ENCODE data around the gene REG4.

DNA sequence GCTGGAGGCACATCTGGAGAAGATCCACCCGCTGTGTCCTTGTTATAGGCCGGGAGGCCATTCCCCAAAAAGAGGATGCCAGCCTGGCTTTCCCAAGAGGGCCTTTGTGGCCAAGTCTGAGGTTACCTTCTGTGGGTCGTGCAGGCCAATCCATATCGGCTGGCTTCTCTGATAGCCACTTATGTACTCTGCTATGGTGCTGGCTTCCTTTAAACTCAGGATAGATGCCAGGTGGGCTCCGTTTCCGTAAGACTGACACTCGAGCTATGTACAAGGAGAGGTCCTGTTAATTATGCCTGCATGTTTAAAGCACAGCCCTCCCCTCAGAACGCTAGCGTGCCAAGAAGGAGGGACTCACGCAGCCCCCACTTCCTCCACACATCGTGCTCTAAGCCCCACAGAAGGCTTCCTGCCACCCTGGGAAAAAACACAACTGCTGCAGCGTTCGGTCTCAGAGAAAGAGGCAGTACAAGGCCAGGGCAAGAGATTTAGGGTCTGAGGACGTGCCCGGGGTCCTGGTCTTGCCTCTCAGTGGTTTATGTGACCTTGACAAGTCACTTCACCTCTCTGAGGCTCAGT lies 11.6 kb downstream of the REG4 start:
- no peak for TF ChIP-seq POLR2AphosphoS5 (IDR thresholded peaks at IDR 0.05; ENCODE audit: low read length)
- TF ChIP-seq JUNB (IDR thresholded peaks at IDR 0.05), result no peak
- TF ChIP-seq ESRRA (IDR thresholded peaks at IDR 0.05; ENCODE audit: low read length), result no peak
- TF ChIP-seq EP300 (IDR thresholded peaks at IDR 0.05; ENCODE audit: borderline replicate concordance in 1 of 2, control insufficient read depth in 1 of 2, low read depth in 2 of 2, low read length in 2 of 2), result no peak
- TF ChIP-seq, protein P1, sequence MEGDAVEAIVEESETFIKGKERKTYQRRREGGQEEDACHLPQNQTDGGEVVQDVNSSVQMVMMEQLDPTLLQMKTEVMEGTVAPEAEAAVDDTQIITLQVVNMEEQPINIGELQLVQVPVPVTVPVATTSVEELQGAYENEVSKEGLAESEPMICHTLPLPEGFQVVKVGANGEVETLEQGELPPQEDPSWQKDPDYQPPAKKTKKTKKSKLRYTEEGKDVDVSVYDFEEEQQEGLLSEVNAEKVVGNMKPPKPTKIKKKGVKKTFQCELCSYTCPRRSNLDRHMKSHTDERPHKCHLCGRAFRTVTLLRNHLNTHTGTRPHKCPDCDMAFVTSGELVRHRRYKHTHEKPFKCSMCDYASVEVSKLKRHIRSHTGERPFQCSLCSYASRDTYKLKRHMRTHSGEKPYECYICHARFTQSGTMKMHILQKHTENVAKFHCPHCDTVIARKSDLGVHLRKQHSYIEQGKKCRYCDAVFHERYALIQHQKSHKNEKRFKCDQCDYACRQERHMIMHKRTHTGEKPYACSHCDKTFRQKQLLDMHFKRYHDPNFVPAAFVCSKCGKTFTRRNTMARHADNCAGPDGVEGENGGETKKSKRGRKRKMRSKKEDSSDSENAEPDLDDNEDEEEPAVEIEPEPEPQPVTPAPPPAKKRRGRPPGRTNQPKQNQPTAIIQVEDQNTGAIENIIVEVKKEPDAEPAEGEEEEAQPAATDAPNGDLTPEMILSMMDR (IDR thresholded peaks at IDR 0.05 in 2 of 3, conservative IDR thresholded peaks at IDR 0.05 in 1 of 3; ENCODE audit: control insufficient read depth in 2 of 3, extremely low read depth in 1 of 3, insufficient read depth in 1 of 3, low read depth in 3 of 3, low read length in 3 of 3), result no peak
- no peak for TF ChIP-seq SMAD1 (IDR thresholded peaks at IDR 0.05; ENCODE audit: low read depth, partially characterized antibody)
- no peak for TF ChIP-seq FOXM1 (IDR thresholded peaks at IDR 0.05; ENCODE audit: low read depth, low read length)
- no peak for TF ChIP-seq EZH2 (IDR thresholded peaks at IDR 0.05; ENCODE audit: borderline replicate concordance, control insufficient read depth, low read depth, low read length)
- TF ChIP-seq BHLHE40 (IDR thresholded peaks at IDR 0.05; ENCODE audit: borderline replicate concordance in 1 of 2, low read depth in 2 of 2, low read length in 1 of 2), result no peak
- TF ChIP-seq, protein P2, sequence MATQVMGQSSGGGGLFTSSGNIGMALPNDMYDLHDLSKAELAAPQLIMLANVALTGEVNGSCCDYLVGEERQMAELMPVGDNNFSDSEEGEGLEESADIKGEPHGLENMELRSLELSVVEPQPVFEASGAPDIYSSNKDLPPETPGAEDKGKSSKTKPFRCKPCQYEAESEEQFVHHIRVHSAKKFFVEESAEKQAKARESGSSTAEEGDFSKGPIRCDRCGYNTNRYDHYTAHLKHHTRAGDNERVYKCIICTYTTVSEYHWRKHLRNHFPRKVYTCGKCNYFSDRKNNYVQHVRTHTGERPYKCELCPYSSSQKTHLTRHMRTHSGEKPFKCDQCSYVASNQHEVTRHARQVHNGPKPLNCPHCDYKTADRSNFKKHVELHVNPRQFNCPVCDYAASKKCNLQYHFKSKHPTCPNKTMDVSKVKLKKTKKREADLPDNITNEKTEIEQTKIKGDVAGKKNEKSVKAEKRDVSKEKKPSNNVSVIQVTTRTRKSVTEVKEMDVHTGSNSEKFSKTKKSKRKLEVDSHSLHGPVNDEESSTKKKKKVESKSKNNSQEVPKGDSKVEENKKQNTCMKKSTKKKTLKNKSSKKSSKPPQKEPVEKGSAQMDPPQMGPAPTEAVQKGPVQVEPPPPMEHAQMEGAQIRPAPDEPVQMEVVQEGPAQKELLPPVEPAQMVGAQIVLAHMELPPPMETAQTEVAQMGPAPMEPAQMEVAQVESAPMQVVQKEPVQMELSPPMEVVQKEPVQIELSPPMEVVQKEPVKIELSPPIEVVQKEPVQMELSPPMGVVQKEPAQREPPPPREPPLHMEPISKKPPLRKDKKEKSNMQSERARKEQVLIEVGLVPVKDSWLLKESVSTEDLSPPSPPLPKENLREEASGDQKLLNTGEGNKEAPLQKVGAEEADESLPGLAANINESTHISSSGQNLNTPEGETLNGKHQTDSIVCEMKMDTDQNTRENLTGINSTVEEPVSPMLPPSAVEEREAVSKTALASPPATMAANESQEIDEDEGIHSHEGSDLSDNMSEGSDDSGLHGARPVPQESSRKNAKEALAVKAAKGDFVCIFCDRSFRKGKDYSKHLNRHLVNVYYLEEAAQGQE (IDR thresholded peaks at IDR 0.05; ENCODE audit: low read depth, low read length), result no peak
- no peak for TF ChIP-seq POLR2A (IDR thresholded peaks at IDR 0.05; ENCODE audit: low read depth, low read length)
- TF ChIP-seq GABPA (IDR thresholded peaks at IDR 0.05; ENCODE audit: low read depth), result no peak
- no peak for TF ChIP-seq CREB1 (IDR thresholded peaks at IDR 0.05; ENCODE audit: low read depth)

Measured in GM12878 (cell line).